Measurements from ENCODE around the gene TM7SF3.
"Not testable (repeated sequence)": the region's sequence is repeated elsewhere in the genome, so short reads cannot be mapped to it uniquely, and the experiment has no call there.

TM7SF3 gene

GRCh38 chr12:27031531-27031930, 17.3 kb upstream of the TM7SF3 start:
- no peak for TF ChIP-seq CTCF (IDR thresholded peaks at IDR 0.05; ENCODE audit: insufficient read depth, low read depth, low read length, missing control alignments)
- no peak overlapping the region for H3K4me3 ChIP-seq (ENCODE audit: low read depth, low read length)
- no peak for DNase-seq (ENCODE audit: low read depth)

DNA sequence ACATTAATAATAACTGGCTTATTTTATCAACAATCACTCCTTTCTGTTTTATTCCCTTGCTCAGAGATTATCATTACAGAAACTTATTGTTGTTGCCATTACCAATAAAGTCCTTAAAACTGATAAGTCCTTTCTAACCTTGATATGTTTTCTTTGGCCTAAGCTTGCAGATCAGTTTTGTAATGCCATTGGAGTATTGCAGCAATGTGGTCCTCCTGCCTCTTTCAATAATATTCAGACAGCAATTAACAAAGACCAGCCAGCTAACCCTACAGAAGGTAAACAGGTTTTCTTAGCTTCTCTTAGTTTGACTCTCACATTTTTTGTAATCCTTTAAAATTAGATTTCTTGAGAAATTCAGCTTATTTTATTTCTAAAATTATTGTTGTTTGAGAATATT, 12.1 kb upstream of the TM7SF3 start:
- TF ChIP-seq CTCF (IDR thresholded peaks at IDR 0.05; ENCODE audit: insufficient read depth, low read depth, low read length, missing control alignments) = no peak
- no peak for DNase-seq (ENCODE audit: low read depth)
- H3K4me3 ChIP-seq (ENCODE audit: low read depth, low read length) = no peak overlapping the region

GRCh38 chr12:27025116-27025515, 10.9 kb upstream of the TM7SF3 start:
- TF ChIP-seq CTCF (IDR thresholded peaks at IDR 0.05; ENCODE audit: insufficient read depth, low read depth, low read length, missing control alignments) = no peak
- H3K4me3 ChIP-seq (ENCODE audit: low read depth, low read length) = no peak overlapping the region
- DNase-seq (ENCODE audit: low read depth) = no peak

GRCh38 chr12:27024291-27024690, 10.1 kb upstream of the TM7SF3 start:
- DNase-seq (ENCODE audit: low read depth) = no peak
- TF ChIP-seq CTCF (IDR thresholded peaks at IDR 0.05; ENCODE audit: insufficient read depth, low read depth, low read length, missing control alignments) = no peak
- no peak overlapping the region for H3K4me3 ChIP-seq (ENCODE audit: low read depth, low read length)

DNA sequence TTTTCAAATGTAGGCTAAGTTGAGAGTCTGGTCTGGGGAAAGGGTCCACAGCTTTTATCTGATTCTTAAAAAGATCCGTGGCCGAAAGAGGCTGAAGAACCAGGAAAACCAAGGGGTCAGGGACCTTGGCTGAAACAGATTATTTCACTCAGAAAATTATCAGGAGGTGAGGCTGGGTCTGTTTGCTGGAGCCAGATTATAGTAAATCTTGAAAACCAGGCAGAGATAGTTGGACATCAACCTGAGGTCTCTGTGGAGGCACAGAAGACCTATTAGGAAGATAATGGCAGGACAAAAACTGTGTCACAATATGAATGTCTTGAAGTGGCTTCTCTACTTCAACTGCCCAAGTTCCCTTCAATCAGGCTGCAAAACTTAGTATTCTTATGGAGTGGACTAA, 6.6 kb upstream of the TM7SF3 start:
- H3K4me3 ChIP-seq (ENCODE audit: low read depth, low read length) = no peak overlapping the region
- no peak for DNase-seq (ENCODE audit: low read depth)
- no peak for TF ChIP-seq CTCF (IDR thresholded peaks at IDR 0.05; ENCODE audit: insufficient read depth, low read depth, low read length, missing control alignments)

DNA sequence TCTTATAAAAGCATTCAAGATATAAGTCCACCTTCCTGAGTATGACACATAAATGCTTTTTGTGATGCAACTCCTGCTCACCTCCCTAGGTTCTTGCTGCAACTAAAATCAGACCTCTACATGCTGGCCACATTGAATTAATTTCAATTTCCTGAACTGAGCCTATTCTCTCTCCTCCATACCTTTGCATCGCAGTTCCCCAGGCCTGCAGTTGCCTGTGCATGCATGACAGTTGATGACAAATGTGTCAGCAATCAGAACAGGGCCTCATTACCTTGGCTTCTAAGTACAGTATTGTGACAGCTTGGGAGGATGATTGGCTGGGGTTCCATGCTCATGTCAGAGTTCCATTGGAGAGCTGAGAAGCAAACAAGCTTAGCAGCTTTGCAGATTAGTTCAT, 3.9 kb upstream of the TM7SF3 start:
- no peak for DNase-seq (ENCODE audit: low read depth)
- no peak overlapping the region for H3K4me3 ChIP-seq (ENCODE audit: low read depth, low read length)
- no peak for TF ChIP-seq CTCF (IDR thresholded peaks at IDR 0.05; ENCODE audit: insufficient read depth, low read depth, low read length, missing control alignments)

- not testable (repeated sequence) for H3K4me3 ChIP-seq (ENCODE audit: low read depth, low read length); DNase-seq (ENCODE audit: low read depth)
Measured at GRCh38 chr12:27017163-27017823, 3.1 kb upstream of the TM7SF3 start.
